Skin epidermis (tissue), 12 donors: Measurements from ENCODE around the gene REST.
"Not testable (repeated sequence)": the region's sequence is repeated elsewhere in the genome, so short reads cannot be mapped to it uniquely, and the experiment has no call there.

Experiments used
- H3K27ac ChIP-seq, 21 experiments: fragments of 200-600 bp; sonication (generic) in 11 of 21; one replicate each; pipeline ENCODE4 v1.5.0; 2020; ENCODE audit warnings: mild to moderate bottlenecking in 3 of 21, inconsistent platforms in 2 of 21, moderate library complexity in 2 of 21
- H3K4me3 ChIP-seq, 7 experiments: fragments of 200-600 bp; sonication (generic) in 2 of 7; one replicate each; pipeline ENCODE4 v1.5.0; 2020; ENCODE audit warnings: inconsistent platforms in 2 of 7, mild to moderate bottlenecking in 2 of 7, moderate library complexity in 1 of 7

The REST gene

GRCh38 chr4:56907489-56908205 is at the start of gene REST:
Gene REST, plus strand, starts transcription at chr4:56907900. Its CDS starts 2,739 bp downstream, at chr4:56910639.
- peak within 1 kb of the TSS; percentile 73 to 98 (median 91) for H3K27ac ChIP-seq
- peak within 1 kb of the TSS; percentile 96 to 99 (median 99) for H3K4me3 ChIP-seq

- no peak overlapping the region for H3K4me3 ChIP-seq
- no peak overlapping the region for H3K27ac ChIP-seq
These were observed 47.9 kb upstream of the REST start for GRCh38 chr4:56859841-56860240.

GRCh38 chr4:56860781-56861180 is 46.9 kb upstream of the REST start:
- Histone ChIP-seq H3K27ac (no peak overlapping the region), H3K4me3 (no peak overlapping the region)

GRCh38 chr4:56861360-56861759 is 46.3 kb upstream of the REST start:
- no peak overlapping the region for H3K4me3 ChIP-seq
- no peak overlapping the region for H3K27ac ChIP-seq

GRCh38 chr4:56863441-56864139 is 44.1 kb upstream of the REST start:
- H3K4me3 ChIP-seq: no peak overlapping the region
- H3K27ac ChIP-seq: no peak overlapping the region

GRCh38 chr4:56870946-56871345 is 36.8 kb upstream of the REST start:
- Histone ChIP-seq H3K27ac (peak overlapping the region in 2 of 21 experiments; percentile 12 to 20), H3K4me3 (no peak overlapping the region)

GRCh38 chr4:56871371-56871866 is 36.3 kb upstream of the REST start:
- no peak overlapping the region for H3K4me3 ChIP-seq
- H3K27ac ChIP-seq: peak overlapping the region in 2 of 21 experiments; percentile 12 to 20

GRCh38 chr4:56874166-56874565 is 33.5 kb upstream of the REST start:
- Histone ChIP-seq H3K27ac (no peak overlapping the region), H3K4me3 (peak overlapping the region in 1 of 7 experiments; percentile 6)

GRCh38 chr4:56874923-56875322 is 32.8 kb upstream of the REST start:
- no peak overlapping the region for H3K27ac ChIP-seq
- no peak overlapping the region for H3K4me3 ChIP-seq

GRCh38 chr4:56876264-56876663 is 31.4 kb upstream of the REST start:
- no peak overlapping the region for H3K4me3 ChIP-seq
- no peak overlapping the region for H3K27ac ChIP-seq

GRCh38 chr4:56879996-56880395 is 27.7 kb upstream of the REST start:
- Histone ChIP-seq H3K27ac (no peak overlapping the region), H3K4me3 (no peak overlapping the region)

GRCh38 chr4:56880572-56880971 is 27.1 kb upstream of the REST start:
- Histone ChIP-seq H3K27ac (no peak overlapping the region), H3K4me3 (no peak overlapping the region)

GRCh38 chr4:56884511-56884910 is 23.2 kb upstream of the REST start:
- H3K27ac ChIP-seq, H3K4me3 ChIP-seq: not testable (repeated sequence)

- H3K4me3 ChIP-seq: no peak overlapping the region
- H3K27ac ChIP-seq: no peak overlapping the region
These were observed 15.0 kb upstream of the REST start for GRCh38 chr4:56892691-56893090.

- H3K4me3 ChIP-seq, H3K27ac ChIP-seq: not testable (repeated sequence)
These were observed 9.9 kb upstream of the REST start for GRCh38 chr4:56897842-56898241.

GRCh38 chr4:56900186-56900585 is 7.5 kb upstream of the REST start:
- not testable (repeated sequence) for H3K27ac ChIP-seq, H3K4me3 ChIP-seq

GRCh38 chr4:56902703-56903102 is 5.0 kb upstream of the REST start:
- Histone ChIP-seq H3K4me3 (no peak overlapping the region), H3K27ac (no peak overlapping the region)

- no peak overlapping the region for H3K4me3 ChIP-seq
- H3K27ac ChIP-seq: no peak overlapping the region
These were observed 1.9 kb upstream of the REST start for GRCh38 chr4:56905796-56906195.

GRCh38 chr4:56906489-56907393 is 959 bp upstream of the REST start:
- Histone ChIP-seq H3K4me3 (peak overlapping the region; percentile 96 to 99 (median 99)), H3K27ac (peak overlapping the region in 9 of 21 experiments; percentile 6 to 42 (median 22))
